Endothelial cell of umbilical vein (primary cell): ENCODE measurements around the gene OR12D2.
"Not testable (repeated sequence)": the region's sequence is repeated elsewhere in the genome, so short reads cannot be mapped to it uniquely, and the experiment has no call there.

Experiments
- CTCF ChIP-seq, 2 donors: IDR thresholded peaks; 1 replicate in 1 of 2; 2 replicates in 1 of 2; pipeline ENCODE4 v1.5.1; 2011; ENCODE audit warnings: low read length in 2 of 2, mild to moderate bottlenecking in 2 of 2, moderate library complexity in 2 of 2, control low read depth in 1 of 2, inconsistent platforms in 1 of 2, low read depth in 1 of 2; ENCODE audit not compliant: insufficient read depth in 1 of 2; ENCODE audit errors: extremely low read depth in 1 of 2
- POLR2A ChIP-seq: IDR thresholded peaks from 2 replicates; pipeline ENCODE4 v1.6.1; 2012; ENCODE audit warnings: low read depth, mild to moderate bottlenecking, control low read depth, low read length

GRCh38 chr6:29436730-29437129 is 41.3 kb downstream of the OR12D2 start:
- not testable (repeated sequence) for TF ChIP-seq CTCF (IDR thresholded peaks at IDR 0.05; ENCODE audit: extremely low read depth in 1 of 2, insufficient read depth in 1 of 2, low read depth in 1 of 2, low read length in 2 of 2); POLR2A
